ENCODE results near the gene VAV2. TPM values are rescaled to one million over a fixed set of nuclear protein-coding genes. Genes with fewer than 3 reads are reported as not detected.
A peak's percentile ranks its signal among the peaks of the same experiment; 100 is the strongest.

The VAV2 gene
- total and polyA plus RNA-seq, 2 of the 4 experiments (the other 2 are of a cell fraction), result 10.8 to 13.4 TPM

GRCh38 chr9:133919253-133920115, 72.6 kb downstream of the VAV2 start (continued):
- TF ChIP-seq RFX5 (IDR thresholded peaks at IDR 0.05; ENCODE audit: low read depth, low read length) (no peak), RCOR1 (IDR thresholded peaks at IDR 0.05; ENCODE audit: insufficient replicate concordance, low read length) (no peak)

GRCh38 chr9:133918111-133918813, 73.9 kb downstream of the VAV2 start:
- Histone ChIP-seq H3K9me3 (ENCODE audit: control insufficient read depth, insufficient read depth, low read length) (no peaks in the 10 kb centered on the region), H3K56ac (ENCODE audit: extremely low read depth, insufficient read depth, low read length) (no peak overlapping the region), H3K9me1 (ENCODE audit: insufficient read depth, low read length) (peaks cover 15% of the 10 kb centered on the region), H3K4me3 (ENCODE audit: insufficient read depth, low read depth, low read length) (no peak overlapping the region), H3K4me1 (ENCODE audit: control insufficient read depth, insufficient read depth, low read length) (peaks cover 25% of the 10 kb centered on the region), H2BK20ac (ENCODE audit: low read depth, low read length) (peak overlapping the region; percentile 18; the same call in 1 of the 2 replicates), H3K27ac (ENCODE audit: insufficient read depth, low read length) (peak overlapping the region; percentile 61), H3K27me3 (ENCODE audit: control insufficient read depth, insufficient read depth, low read length) (no peaks in the 10 kb centered on the region), H3K9ac (ENCODE audit: low read depth, low read length) (peak overlapping the region; percentile 24; the same call in 1 of the 2 replicates), H3K23ac (ENCODE audit: low read depth, low read length) (peak overlapping the region; percentile 88), H2BK5ac (ENCODE audit: low read depth, low read length, poor library complexity, severe bottlenecking) (no peak overlapping the region), H3K36me3 (ENCODE audit: control insufficient read depth, insufficient read depth, low read length) (no peaks in the 10 kb centered on the region), H2AK9ac (replicated peaks; ENCODE audit: low read depth, low read length, poor library complexity) (peak overlapping the region; percentile 90), H2AK5ac (ENCODE audit: low read depth, low read length) (peak overlapping the region; percentile 98), H4K91ac (ENCODE audit: insufficient read depth, low read depth, low read length) (peak overlapping the region; percentile 84), H4K8ac (ENCODE audit: low read depth in 2 of 2, low read length in 2 of 2) (peak overlapping the region; percentile 55 to 79), H2BK120ac (ENCODE audit: low read depth, low read length) (peak overlapping the region; percentile 71), H3K79me1 (ENCODE audit: low read depth in 1 of 2, low read length in 2 of 2) (peaks cover 34 to 90% of the 10 kb centered on the region in 2 experiments), H3K18ac (ENCODE audit: low read depth, low read length) (peak overlapping the region; percentile 90), H2BK15ac (ENCODE audit: low read depth, low read length) (peak overlapping the region; percentile 87; the same call in 1 of the 3 replicates), H4K20me1 (ENCODE audit: insufficient read depth, low read length) (peaks cover 49% of the 10 kb centered on the region), H2AFZ (replicated peaks; ENCODE audit: low read length, poor library complexity) (peak overlapping the region; percentile 84), H3K14ac (replicated peaks; ENCODE audit: low read depth, low read length) (peak overlapping the region; percentile 90), H4K5ac (ENCODE audit: low read depth, low read length) (peak overlapping the region; percentile 77), H3K4me2 (ENCODE audit: low read depth, low read length) (peak overlapping the region; percentile 38), H3K4ac (ENCODE audit: low read depth, low read length) (peak overlapping the region; percentile 94)
- dilution Hi-C loops (cut with HindIII; ENCODE audit: low sequenced_read_pairs, unreplicated experiment) (no loop called here), intact Hi-C loops (cut with micrococcal nuclease) (no loop called here), in situ Hi-C loops (cut with MboI; ENCODE audit: low sequenced_read_pairs) (no loop called here)
- DNase-seq (peak; percentile 18), ATAC-seq (ENCODE audit: low read depth) (peak; percentile 27; the same call in 1 of the 2 replicates)
- TF ChIP-seq, protein P1, sequence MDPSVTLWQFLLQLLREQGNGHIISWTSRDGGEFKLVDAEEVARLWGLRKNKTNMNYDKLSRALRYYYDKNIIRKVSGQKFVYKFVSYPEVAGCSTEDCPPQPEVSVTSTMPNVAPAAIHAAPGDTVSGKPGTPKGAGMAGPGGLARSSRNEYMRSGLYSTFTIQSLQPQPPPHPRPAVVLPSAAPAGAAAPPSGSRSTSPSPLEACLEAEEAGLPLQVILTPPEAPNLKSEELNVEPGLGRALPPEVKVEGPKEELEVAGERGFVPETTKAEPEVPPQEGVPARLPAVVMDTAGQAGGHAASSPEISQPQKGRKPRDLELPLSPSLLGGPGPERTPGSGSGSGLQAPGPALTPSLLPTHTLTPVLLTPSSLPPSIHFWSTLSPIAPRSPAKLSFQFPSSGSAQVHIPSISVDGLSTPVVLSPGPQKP (IDR thresholded peaks at IDR 0.05; ENCODE audit: borderline replicate concordance, low read depth, low read length), result no peak
- TF ChIP-seq MAZ (IDR thresholded peaks at IDR 0.05; ENCODE audit: borderline replicate concordance, low read depth, low read length) (no peak), BHLHE40 (IDR thresholded peaks at IDR 0.05; ENCODE audit: low read depth, low read length) (no peak), POLR2A (IDR thresholded peaks at IDR 0.05; ENCODE audit: low read depth, low read length) (no peak), RCOR1 (IDR thresholded peaks at IDR 0.05; ENCODE audit: insufficient replicate concordance, low read length) (no peak), NFE2L2 (IDR thresholded peaks at IDR 0.05; ENCODE audit: low read depth, low read length) (no peak), MXI1 (IDR thresholded peaks at IDR 0.05; ENCODE audit: borderline replicate concordance, low read depth, low read length) (no peak), CHD1 (IDR thresholded peaks at IDR 0.05; ENCODE audit: low read depth, low read length) (no peak), CEBPB (IDR thresholded peaks at IDR 0.05; ENCODE audit: low read depth, low read length) (no peak), MAFK (IDR thresholded peaks at IDR 0.05; ENCODE audit: low read depth, low read length) (no peak)
- 26% methylated on average over 16 of the region's 24 CpGs; no CpG with 5 or more reads in 1 of the 2 experiments for WGBS, 2 experiments (ENCODE audit: extremely low coverage in 2 of 2, insufficient read length in 1 of 2)
- ChIA-PET CTCF (interaction anchor here (0.6 kb wide), 1 partner anchor 1357 kb away, joined by 4 read pairs; no protein-coding TSS in a partner anchor), POLR2A (ENCODE audit: unreplicated experiment) (no interaction called here)
- BruUV-seq (replicated peaks), result no TSS peak
